T47D (cell line): ENCODE results near the gene TMEM181.

Experiments
- DNase-seq, 2 experiments: peaks; one replicate each; pipeline versions ENCODE4 v3.0.0 to v3.0.0-alpha.2; 2011 to 2012; ENCODE audit warnings: low read depth in 1 of 2, low spot score in 1 of 2
- JUND ChIP-seq: IDR thresholded peaks from 2 replicates; pipeline ENCODE4 v1.6.1; 2012; ENCODE audit warnings: low read depth
- in situ Hi-C: cut with HindIII; loops from 2 replicates; pipeline ENCODE4 v1.10.0; 2016; ENCODE audit warnings: low sequenced_read_pairs, low pct_unique_long_range_greater_than_20kb

Gene TMEM181

GRCh38 chr6:158572653-158573541 lies 13.0 kb downstream of the TMEM181 start:
- in situ Hi-C loops: no loop called here
- DNase-seq: no peak
- TF ChIP-seq JUND: no peak

DNA sequence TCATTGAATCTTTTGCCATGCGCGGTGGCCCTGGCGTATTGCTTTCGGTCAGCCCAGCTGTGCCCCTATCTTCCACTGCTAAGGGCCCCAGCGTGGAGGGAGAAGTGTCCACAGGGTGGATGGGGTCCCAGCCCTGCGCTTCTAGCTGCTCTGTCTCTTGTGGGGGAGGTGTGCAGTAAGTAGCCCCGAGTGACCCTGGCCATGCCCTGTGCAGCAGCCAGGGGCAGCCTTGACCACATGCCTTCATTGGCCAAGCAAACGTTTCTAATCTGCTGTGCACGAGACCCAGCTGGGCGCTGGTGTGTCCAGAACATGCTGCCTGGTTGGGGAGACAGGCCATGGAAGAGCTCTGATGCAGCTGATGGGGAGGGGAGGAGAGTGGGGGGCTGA lies 13.6 kb downstream of the TMEM181 start:
- DNase-seq: no peak
- no peak for TF ChIP-seq JUND
- in situ Hi-C loops: no loop called here

GRCh38 chr6:158574800-158575199 lies 14.9 kb downstream of the TMEM181 start:
- no peak for DNase-seq
- in situ Hi-C loops: no loop called here
- no peak for TF ChIP-seq JUND

- no peak for DNase-seq
- no peak for TF ChIP-seq JUND
- in situ Hi-C loops: no loop called here
Measured at GRCh38 chr6:158575550-158575949, 15.7 kb downstream of the TMEM181 start.

DNA sequence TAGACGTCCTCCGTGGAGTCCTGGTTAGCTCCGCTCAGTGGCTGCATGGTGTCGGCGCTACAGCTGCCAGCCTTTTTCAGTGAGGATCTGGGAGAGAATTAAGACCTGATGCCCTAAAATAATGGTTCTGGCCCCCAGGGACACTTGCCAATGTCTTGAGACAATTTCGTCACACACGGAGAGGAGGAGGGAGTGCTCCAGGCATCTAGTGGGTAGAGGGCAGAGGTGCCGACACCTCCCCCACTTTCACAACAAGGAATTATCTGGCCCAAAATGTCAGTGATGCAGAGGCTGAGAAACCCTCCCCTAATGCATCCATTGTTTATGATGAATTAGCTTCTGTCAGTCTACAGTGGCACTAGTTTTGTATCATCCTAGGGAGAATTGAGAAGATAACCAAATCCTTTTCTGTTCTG lies 24.4 kb downstream of the TMEM181 start:
- in situ Hi-C loops: no loop called here

GRCh38 chr6:158586652-158587051 lies 26.8 kb downstream of the TMEM181 start:
- in situ Hi-C loops: no loop called here
- DNase-seq: no peak
- no peak for TF ChIP-seq JUND

More for the DNA sequence above, 24.4 kb downstream of the TMEM181 start:
- TF ChIP-seq JUND: no peak
- DNase-seq: no peak

DNA sequence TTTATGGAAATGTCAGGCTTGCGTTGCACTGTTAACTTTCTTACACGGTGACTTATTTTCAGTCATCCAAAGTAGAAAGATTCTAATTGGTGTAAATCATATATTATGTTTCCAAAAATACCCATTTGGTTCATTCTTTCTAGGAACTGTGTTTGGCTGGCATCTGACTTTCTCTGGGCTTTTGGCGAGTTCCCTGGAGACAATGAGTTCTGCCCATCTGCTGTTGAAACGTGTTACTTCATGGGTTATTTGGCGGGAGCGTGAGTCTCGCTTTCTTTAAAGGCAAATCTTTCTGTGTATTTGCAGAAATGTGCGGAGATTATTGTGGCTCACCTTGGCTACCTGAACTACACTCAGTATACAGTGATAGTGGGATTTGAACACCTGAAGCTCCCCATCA lies 29.5 kb downstream of the TMEM181 start:
- no peak for DNase-seq
- in situ Hi-C loops: no loop called here
- TF ChIP-seq JUND: no peak

DNA sequence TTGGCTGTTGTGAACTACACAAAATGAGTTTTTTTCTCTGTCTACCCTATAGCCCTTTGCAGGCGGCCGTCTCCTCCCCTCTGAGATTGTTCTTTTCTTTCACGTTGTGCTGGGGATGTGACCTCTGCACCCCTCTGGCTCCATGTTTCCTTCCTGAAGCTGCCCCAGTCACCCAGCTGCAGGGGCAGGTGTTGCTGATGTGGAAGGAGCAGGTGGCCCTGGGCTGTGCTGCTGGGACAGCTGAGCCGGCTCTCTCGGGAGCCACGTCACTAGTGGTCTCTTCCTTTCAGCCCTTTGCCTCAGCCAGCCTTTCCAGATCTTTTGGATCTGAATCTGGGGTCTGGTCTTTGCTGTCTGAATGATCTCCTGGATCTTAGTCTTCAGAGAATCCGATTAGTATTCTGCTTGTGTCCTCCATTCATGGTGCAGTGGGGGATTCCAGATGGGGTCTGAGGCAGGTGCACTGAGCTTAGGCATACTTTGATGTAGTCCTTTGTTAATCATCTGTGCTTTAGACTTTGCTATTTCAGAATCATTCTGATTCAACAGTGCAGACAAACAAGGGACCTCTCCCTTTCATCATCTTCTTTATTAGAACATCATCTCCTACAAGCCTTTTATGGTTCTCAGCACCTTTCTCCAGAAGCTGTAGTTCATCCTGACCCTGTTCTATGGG lies 31.4 kb downstream of the TMEM181 start:
- DNase-seq: no peak
- in situ Hi-C loops: no loop called here
- no peak for TF ChIP-seq JUND

DNA sequence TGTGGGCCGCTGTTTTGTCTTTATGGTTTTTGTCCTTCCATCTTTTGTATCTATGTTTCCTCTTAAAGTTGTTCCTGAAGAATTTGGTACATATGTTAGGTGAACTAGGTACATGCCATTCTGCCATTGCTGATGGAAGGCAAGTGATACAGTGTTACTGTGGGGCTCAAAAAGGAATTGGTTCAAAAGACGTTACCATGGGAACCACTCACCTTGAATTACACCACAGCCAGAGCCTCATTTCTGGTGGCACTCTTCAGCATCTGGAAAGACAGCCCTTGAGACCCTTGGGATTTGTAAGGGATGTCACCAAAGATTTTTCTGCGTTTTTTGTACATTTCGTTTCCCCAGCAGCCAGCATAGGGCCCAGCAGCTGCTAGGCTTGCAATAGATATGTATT lies 31.9 kb downstream of the TMEM181 start:
- in situ Hi-C loops: no loop called here
- TF ChIP-seq JUND: no peak
- no peak for DNase-seq

- in situ Hi-C loops: no loop called here
- no peak for TF ChIP-seq JUND
- DNase-seq: no peak
Measured at GRCh38 chr6:158593670-158594069, 33.8 kb downstream of the TMEM181 start.

GRCh38 chr6:158595223-158595622 lies 35.3 kb downstream of the TMEM181 start:
- no peak for TF ChIP-seq JUND
- in situ Hi-C loops: no loop called here
- DNase-seq: no peak

GRCh38 chr6:158596861-158597260 lies 37.0 kb downstream of the TMEM181 start:
- DNase-seq: no peak
- in situ Hi-C loops: no loop called here
- TF ChIP-seq JUND: no peak

GRCh38 chr6:158597565-158597964 lies 37.7 kb downstream of the TMEM181 start:
- in situ Hi-C loops: no loop called here
- DNase-seq: no peak
- TF ChIP-seq JUND: no peak
